GM21737 (cell line): ENCODE measurements around the gene ACSF2.

Experiments
- ATAC-seq: cut with Tn5 transposase; IDR thresholded peaks from one replicate; pipeline ENCODE4 v1.9.1; 2021; ENCODE audit warnings: mild to moderate bottlenecking, moderate library complexity; ENCODE audit not compliant: unreplicated experiment

The ACSF2 gene

GRCh38 chr17:50476545-50477315, 50.7 kb downstream of the ACSF2 start:
- ATAC-seq = no peak

- no peak for ATAC-seq
Observed at GRCh38 chr17:50477976-50478375, 52.0 kb downstream of the ACSF2 start.

- ATAC-seq = peak; percentile 85
Observed at GRCh38 chr17:50478391-50479381, 52.7 kb downstream of the ACSF2 start, which contains the start of gene RSAD1. Gene RSAD1, plus strand, starts transcription at chr17:50478860. Its CDS starts 25 bp downstream, at chr17:50478885.

GRCh38 chr17:50479522-50480141, 53.6 kb downstream of the ACSF2 start:
- ATAC-seq = no peak

- ATAC-seq = no peak
Observed at GRCh38 chr17:50480142-50480764, 54.2 kb downstream of the ACSF2 start.

- no peak for ATAC-seq
Observed at GRCh38 chr17:50480854-50481490, 55.0 kb downstream of the ACSF2 start.

- no peak for ATAC-seq
Observed at GRCh38 chr17:50481648-50482047, 55.6 kb downstream of the ACSF2 start.

- no peak for ATAC-seq
Observed at GRCh38 chr17:50482110-50482509, 56.1 kb downstream of the ACSF2 start.

- no peak for ATAC-seq
Observed at GRCh38 chr17:50482516-50482915, 56.5 kb downstream of the ACSF2 start.

GRCh38 chr17:50483266-50483665, 57.2 kb downstream of the ACSF2 start:
- no peak for ATAC-seq

- ATAC-seq = no peak
Observed at GRCh38 chr17:50484386-50485155, 58.6 kb downstream of the ACSF2 start.

GRCh38 chr17:50487213-50488096, 61.4 kb downstream of the ACSF2 start:
- ATAC-seq = no peak

- no peak for ATAC-seq
Observed at GRCh38 chr17:50488880-50489279, 62.9 kb downstream of the ACSF2 start.

- no peak for ATAC-seq
Observed at GRCh38 chr17:50491505-50491904, 65.5 kb downstream of the ACSF2 start.

GRCh38 chr17:50492214-50492613, 66.2 kb downstream of the ACSF2 start:
- no peak for ATAC-seq

- ATAC-seq = no peak
Observed at GRCh38 chr17:50493744-50494143, 67.7 kb downstream of the ACSF2 start.

- no peak for ATAC-seq
Observed at GRCh38 chr17:50495217-50495823, 69.3 kb downstream of the ACSF2 start.

- ATAC-seq = no peak
Observed at GRCh38 chr17:50495918-50496317, 69.9 kb downstream of the ACSF2 start.
